Pancreas (tissue), 10 donors: ENCODE results near the gene ERCC6. TPM values are rescaled to one million over a fixed set of nuclear protein-coding genes. Genes with fewer than 3 reads are reported as not detected.

Source experiments
- ATAC-seq, 4 donors: fragments of 200-7000 bp; cut with Tn5 transposase; one replicate each; pipeline versions ENCODE4 v1.8.0 to v1.9.1; 2020; ENCODE audit warnings: mild to moderate bottlenecking in 4 of 4, moderate library complexity in 4 of 4
- DNase-seq, 6 donors: peaks; one replicate each; pipeline ENCODE4 v3.0.0-alpha.2; 2020
- FAIRE-seq: peaks from 2 replicates; lab custom pipeline; 2012; peaks lifted over from hg19 to GRCh38; lab: Jason Lieb, UNC
- H3K27ac ChIP-seq, 4 donors: fragments of 200-600 bp; sonication (generic); 1 replicate in 3 of 4; 2 replicates in 1 of 4; pipeline versions ENCODE4 v1.5.0 to v1.8.0; 2020
- H3K27me3 ChIP-seq, 4 donors: fragments of 200-600 bp; one replicate each; pipeline ENCODE4 v1.8.0; 2021
- H3K36me3 ChIP-seq, 3 donors: fragments of 200-600 bp; sonication (generic) in 1 of 3; one replicate each; pipeline versions ENCODE4 v1.5.0 to v1.8.0; 2020 to 2021
- H3K4me1 ChIP-seq, 3 donors: fragments of 200-600 bp; one replicate each; pipeline ENCODE4 v1.8.0; 2021
- H3K4me3 ChIP-seq, 4 donors: fragments of 200-600 bp; sonication (generic) in 2 of 4; one replicate each; pipeline versions ENCODE4 v1.5.0 to v1.8.0; 2020 to 2021
- H3K9me3 ChIP-seq, 4 donors: fragments of 200-600 bp; one replicate each; pipeline ENCODE4 v1.8.0; 2021
- WGBS, 2 donors: extraction: QIAGEN DNeasy Blood & Tissue Kit; methylation state at CpG; one replicate each; pipeline ENCODE4 v1.1.7; 2013; 5-methylcytosine and 5-hydroxymethylcytosine counted together
- intact Hi-C, 3 donors: fragments of 100-400 bp; cut with DNase I; formaldehyde crosslinking; loops; one replicate each; pipeline versions ENCODE4 v1.11.1 to v1.14.2; 2022
- polyA plus RNA-seq, 2 donors: library from polyadenylated mRNA; stranded (reverse); fragments of 200-250 nt; gene quantifications; one replicate each; pipeline ENCODE4 v1.2.3, GENCODE V29; 2013
- total RNA-seq, 6 donors: library from RNA; stranded (reverse); fragmentation: NEBNext Ultra II Directional in 4 of 6; extraction: Animal tissue kit (Norgen Biotek cat#: 25700) in 4 of 6; gene quantifications; one replicate each; pipeline versions ENCODE4 v1.2.1 to v1.2.4, GENCODE V29; 2021 to 2023
- TF ChIP-seq, protein P1 (sequence below), 4 donors: fragments of 200-600 bp; sonication (generic) in 3 of 4; IDR thresholded peaks; one replicate each; pipeline versions ENCODE4 v1.5.0 to v1.8.0; 2021; ENCODE audit warnings: antibody characterized with exemption in 4 of 4
- donor health status: healthy with polysubstance abuse.
- donor health status: DM: no; HTN: no; CAD: no; lungs with moderate emphysema.
- donor health status: DM: no; HTN: no; CAD: no.
- donor health status: control.
- donor health status: control.
- donor health status: Bipolar disorder and iron deficiency.
- donor health status: DM: yes; HTN: yes; CAD: no.
- donor health status: DM: no; HTN: no; CAD: no.
- donor health status: DM: no; HTN: no; CAD: no.
- donor health status: DM: yes; HTN: yes; CAD: no.

The ERCC6 gene
- total and polyA plus RNA-seq, 8 donors = 3.8 to 20.0 (median 15.3) TPM

DNA sequence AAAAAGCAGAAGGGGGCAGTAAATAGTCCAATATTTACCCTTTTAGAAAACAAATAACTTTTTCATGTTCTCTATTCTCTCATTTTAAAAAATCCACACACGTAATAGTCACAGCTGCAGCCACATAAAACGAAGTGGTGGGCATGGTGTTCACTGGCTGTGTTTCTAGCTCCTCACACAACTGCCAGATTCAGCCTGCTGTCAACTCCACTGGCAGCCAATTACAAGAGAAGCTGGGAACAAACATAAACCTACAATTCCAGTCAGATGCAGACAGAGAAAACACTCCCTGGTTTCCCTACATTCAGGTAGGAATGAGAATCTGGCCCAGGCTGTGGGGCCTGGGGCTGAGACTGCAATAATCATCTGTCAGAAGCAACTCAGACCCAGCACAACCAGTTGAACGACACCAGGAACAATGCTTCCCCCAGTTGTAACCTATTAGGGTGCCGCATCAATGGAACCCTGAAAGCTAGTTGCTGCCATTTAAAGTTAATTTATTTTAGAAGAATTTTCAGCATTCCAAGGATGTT is 29.1 kb downstream of the ERCC6 start:
- no peak for ATAC-seq
- H3K27ac ChIP-seq = no peak overlapping the region
- intact Hi-C loops = loop anchor here in 2 of 3 donors (10.0 kb wide), 2 partner anchors 105 to 535 kb away; no protein-coding TSS in a partner anchor
- H3K27me3 ChIP-seq = no peaks in the 10 kb centered on the region
- no peaks in the 10 kb centered on the region for H3K9me3 ChIP-seq
- no peaks in the 10 kb centered on the region for H3K36me3 ChIP-seq
- TF ChIP-seq, protein P1, sequence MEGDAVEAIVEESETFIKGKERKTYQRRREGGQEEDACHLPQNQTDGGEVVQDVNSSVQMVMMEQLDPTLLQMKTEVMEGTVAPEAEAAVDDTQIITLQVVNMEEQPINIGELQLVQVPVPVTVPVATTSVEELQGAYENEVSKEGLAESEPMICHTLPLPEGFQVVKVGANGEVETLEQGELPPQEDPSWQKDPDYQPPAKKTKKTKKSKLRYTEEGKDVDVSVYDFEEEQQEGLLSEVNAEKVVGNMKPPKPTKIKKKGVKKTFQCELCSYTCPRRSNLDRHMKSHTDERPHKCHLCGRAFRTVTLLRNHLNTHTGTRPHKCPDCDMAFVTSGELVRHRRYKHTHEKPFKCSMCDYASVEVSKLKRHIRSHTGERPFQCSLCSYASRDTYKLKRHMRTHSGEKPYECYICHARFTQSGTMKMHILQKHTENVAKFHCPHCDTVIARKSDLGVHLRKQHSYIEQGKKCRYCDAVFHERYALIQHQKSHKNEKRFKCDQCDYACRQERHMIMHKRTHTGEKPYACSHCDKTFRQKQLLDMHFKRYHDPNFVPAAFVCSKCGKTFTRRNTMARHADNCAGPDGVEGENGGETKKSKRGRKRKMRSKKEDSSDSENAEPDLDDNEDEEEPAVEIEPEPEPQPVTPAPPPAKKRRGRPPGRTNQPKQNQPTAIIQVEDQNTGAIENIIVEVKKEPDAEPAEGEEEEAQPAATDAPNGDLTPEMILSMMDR (IDR thresholded peaks at IDR 0.05) = no peak
- DNase-seq = no peak
- no peak overlapping the region for H3K4me3 ChIP-seq
- 85 to 86% methylated on average over 4 of the region's 4 CpGs for WGBS, 2 donors
- no peak for FAIRE-seq
- no peaks in the 10 kb centered on the region for H3K4me1 ChIP-seq

- WGBS, 2 donors = 69 to 78% methylated on average over 4 of the region's 4 CpGs
- H3K4me3 ChIP-seq = no peak overlapping the region
- no peaks in the 10 kb centered on the region for H3K36me3 ChIP-seq
- no peaks in the 10 kb centered on the region for H3K4me1 ChIP-seq
- TF ChIP-seq, protein P1 (IDR thresholded peaks at IDR 0.05) = no peak
- intact Hi-C loops = no loop called here
- DNase-seq = no peak
- ATAC-seq = no peak
- no peak for FAIRE-seq
- no peaks in the 10 kb centered on the region for H3K27me3 ChIP-seq
- no peaks in the 10 kb centered on the region for H3K9me3 ChIP-seq
- H3K27ac ChIP-seq = no peak overlapping the region
These were observed 30.3 kb downstream of the ERCC6 start for GRCh38 chr10:49508654-49509053.

DNA sequence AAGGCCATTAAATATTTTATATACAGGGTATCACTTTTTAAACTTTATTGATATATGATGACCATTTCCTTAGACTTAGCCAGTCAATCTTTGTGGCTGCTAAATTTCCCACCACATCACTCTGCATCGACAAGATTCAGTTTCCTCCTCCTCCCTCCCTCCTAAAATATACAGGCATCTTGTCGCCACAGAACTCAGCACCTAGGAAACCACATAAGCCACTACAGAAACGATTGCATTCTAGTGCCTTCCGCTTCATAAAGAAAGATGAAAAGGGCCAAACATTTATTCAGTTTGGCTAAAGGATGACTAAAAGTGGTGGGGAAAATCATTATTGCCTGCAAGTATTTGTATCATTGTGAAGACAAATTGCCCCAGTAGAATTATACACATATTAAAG is 30.7 kb downstream of the ERCC6 start:
- DNase-seq = no peak
- no peaks in the 10 kb centered on the region for H3K4me1 ChIP-seq
- ATAC-seq = no peak
- WGBS, 2 donors = 69 to 77% methylated on average over 4 of the region's 4 CpGs
- no peak overlapping the region for H3K27ac ChIP-seq
- no peak for FAIRE-seq
- intact Hi-C loops = no loop called here
- H3K27me3 ChIP-seq = no peaks in the 10 kb centered on the region
- TF ChIP-seq, protein P1 (IDR thresholded peaks at IDR 0.05) = no peak
- no peak overlapping the region for H3K4me3 ChIP-seq
- no peaks in the 10 kb centered on the region for H3K36me3 ChIP-seq
- no peaks in the 10 kb centered on the region for H3K9me3 ChIP-seq

DNA sequence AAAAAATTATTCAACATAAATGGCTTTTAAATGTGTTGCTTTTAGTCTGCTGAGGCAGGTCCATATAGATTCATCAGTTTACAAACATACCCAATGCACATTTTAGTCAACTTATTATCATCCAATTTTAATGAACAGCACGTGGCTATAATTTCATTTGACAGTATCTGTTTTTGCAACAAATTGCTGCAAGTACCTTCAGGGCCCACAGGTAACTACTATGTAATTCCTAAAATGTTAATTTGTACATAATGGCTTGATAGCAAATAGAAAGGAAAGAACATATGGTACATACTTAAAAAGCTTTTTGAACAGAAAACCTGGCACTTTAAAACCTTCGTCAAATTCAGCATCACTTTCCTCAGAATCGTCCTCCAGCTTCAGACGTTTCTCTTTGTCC is 33.3 kb downstream of the ERCC6 start:
- Histone ChIP-seq H3K9me3 (no peaks in the 10 kb centered on the region), H3K36me3 (no peaks in the 10 kb centered on the region), H3K4me1 (no peaks in the 10 kb centered on the region), H3K27ac (no peak overlapping the region), H3K27me3 (no peaks in the 10 kb centered on the region), H3K4me3 (no peak overlapping the region)
- FAIRE-seq (no peak), ATAC-seq (no peak), DNase-seq (no peak)
- intact Hi-C loops = no loop called here
- WGBS, 2 donors = 77 to 87% methylated on average over 4 of the region's 4 CpGs
- TF ChIP-seq, protein P1 (IDR thresholded peaks at IDR 0.05) = no peak

DNA sequence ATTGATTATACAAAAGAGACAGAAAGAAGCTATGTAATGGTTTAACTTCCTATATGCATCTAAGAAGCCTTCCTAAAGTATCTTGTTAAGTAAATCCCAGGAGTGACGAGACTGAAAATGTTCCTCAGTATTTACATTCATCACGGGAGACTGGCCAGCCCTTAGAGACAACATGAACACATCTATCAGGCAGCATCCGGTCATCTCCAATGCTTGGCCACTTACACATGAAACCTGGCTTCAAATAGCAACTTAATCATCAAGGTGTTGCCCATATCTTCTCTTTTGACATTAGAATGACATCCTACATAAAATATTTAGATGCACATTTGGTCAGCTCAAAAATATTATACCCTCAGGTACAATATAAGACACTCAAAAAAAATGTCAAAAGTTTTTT is 33.8 kb downstream of the ERCC6 start:
- Histone ChIP-seq H3K27ac (no peak overlapping the region), H3K36me3 (no peaks in the 10 kb centered on the region), H3K4me1 (peaks cover 0 to under 1% (median 0%) of the 10 kb centered on the region in 3 donors), H3K9me3 (no peaks in the 10 kb centered on the region), H3K4me3 (no peak overlapping the region), H3K27me3 (no peaks in the 10 kb centered on the region)
- ATAC-seq (no peak), DNase-seq (no peak), FAIRE-seq (no peak)
- WGBS, 2 donors = 80 to 85% methylated on average over 3 of the region's 3 CpGs
- intact Hi-C loops = no loop called here
- TF ChIP-seq, protein P1 (IDR thresholded peaks at IDR 0.05) = no peak
